Stomach (tissue), 4 donors: Measurements from ENCODE around the gene RAB13.

Source experiments
- POLR2AphosphoS5 ChIP-seq, 3 donors: sonication (generic); formaldehyde crosslinking; IDR thresholded peaks; one replicate each; pipeline ENCODE4 v1.6.1; 2016; ENCODE audit warnings: antibody characterized with exemption in 3 of 3
- TF ChIP-seq, protein P1 (sequence below), 7 experiments: fragments of 450-650 bp in 4 of 7; fragments of 200-600 bp in 3 of 7; sonication (generic) in 3 of 7; IDR thresholded peaks; one replicate each; pipeline ENCODE4 v1.5.1; 2016 to 2019; ENCODE audit warnings: antibody characterized with exemption in 7 of 7, control low read depth in 2 of 7, mild to moderate bottlenecking in 1 of 7

DNA sequence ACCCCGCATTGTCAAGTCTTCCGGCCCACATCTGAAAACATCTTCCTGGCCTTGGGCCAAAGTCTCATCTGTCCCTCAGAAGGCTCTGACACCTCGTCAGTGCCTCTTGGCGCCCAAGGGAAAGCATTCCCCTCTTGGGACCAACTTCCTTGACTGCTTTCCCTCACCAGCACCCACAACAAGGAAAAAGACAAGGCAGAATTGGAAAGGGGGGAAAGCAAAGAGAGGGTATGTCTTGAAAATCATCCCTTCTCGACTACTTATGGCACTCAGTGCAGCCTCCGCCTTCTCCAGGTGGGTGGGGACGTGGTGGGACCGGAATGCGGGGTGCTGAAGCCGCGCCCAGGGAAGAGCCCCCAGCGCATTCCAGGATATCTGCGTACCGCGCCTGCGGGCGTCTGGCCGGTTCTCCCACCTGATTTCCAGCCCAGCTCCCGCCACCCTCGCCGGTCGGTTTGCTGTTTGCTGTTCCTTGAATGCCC, 22.2 kb downstream of the RAB13 start:
- TF ChIP-seq, protein P1, sequence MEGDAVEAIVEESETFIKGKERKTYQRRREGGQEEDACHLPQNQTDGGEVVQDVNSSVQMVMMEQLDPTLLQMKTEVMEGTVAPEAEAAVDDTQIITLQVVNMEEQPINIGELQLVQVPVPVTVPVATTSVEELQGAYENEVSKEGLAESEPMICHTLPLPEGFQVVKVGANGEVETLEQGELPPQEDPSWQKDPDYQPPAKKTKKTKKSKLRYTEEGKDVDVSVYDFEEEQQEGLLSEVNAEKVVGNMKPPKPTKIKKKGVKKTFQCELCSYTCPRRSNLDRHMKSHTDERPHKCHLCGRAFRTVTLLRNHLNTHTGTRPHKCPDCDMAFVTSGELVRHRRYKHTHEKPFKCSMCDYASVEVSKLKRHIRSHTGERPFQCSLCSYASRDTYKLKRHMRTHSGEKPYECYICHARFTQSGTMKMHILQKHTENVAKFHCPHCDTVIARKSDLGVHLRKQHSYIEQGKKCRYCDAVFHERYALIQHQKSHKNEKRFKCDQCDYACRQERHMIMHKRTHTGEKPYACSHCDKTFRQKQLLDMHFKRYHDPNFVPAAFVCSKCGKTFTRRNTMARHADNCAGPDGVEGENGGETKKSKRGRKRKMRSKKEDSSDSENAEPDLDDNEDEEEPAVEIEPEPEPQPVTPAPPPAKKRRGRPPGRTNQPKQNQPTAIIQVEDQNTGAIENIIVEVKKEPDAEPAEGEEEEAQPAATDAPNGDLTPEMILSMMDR (IDR thresholded peaks at IDR 0.05): no peak
- peak in 1 of 3 donors; percentile 11 for TF ChIP-seq POLR2AphosphoS5 (IDR thresholded peaks at IDR 0.05)
